ENCODE data around the gene PPP1R9A. TPM values are rescaled to one million over a fixed set of nuclear protein-coding genes. Genes with fewer than 3 reads are reported as not detected.

The PPP1R9A gene
- polyA plus RNA-seq, 1 donor (not counting 4 experiments of a cell fraction or from before 2014, with no cell fraction given) = 0.01 TPM

- Histone ChIP-seq H3K79me2 (ENCODE audit: control insufficient read depth, insufficient read depth, low read length) (no peaks in the 10 kb centered on the region), H3K4me3 (ENCODE audit: control insufficient read depth in 2 of 3, extremely low read depth in 1 of 3, insufficient read depth in 2 of 3, low read depth in 1 of 3, low read length in 3 of 3) (no peak overlapping the region), H3K4me2 (ENCODE audit: control insufficient read depth, extremely low read depth, insufficient read depth, low read depth, low read length) (no peak overlapping the region), H4K20me1 (ENCODE audit: control insufficient read depth, extremely low read depth, insufficient read depth, low read length) (no peaks in the 10 kb centered on the region), H3K27ac (ENCODE audit: control insufficient read depth, insufficient read depth, low read length) (no peak overlapping the region), H3K36me3 (ENCODE audit: control insufficient read depth in 2 of 2, extremely low read depth in 1 of 2, insufficient read depth in 2 of 2, low read length in 2 of 2) (no peaks in the 10 kb centered on the region), H3K4me1 (ENCODE audit: control insufficient read depth, extremely low read depth, insufficient read depth, low read length) (no peaks in the 10 kb centered on the region), H3K9ac (ENCODE audit: control insufficient read depth, extremely low read depth, insufficient read depth, low read length) (no peak overlapping the region), H3K9me3 (ENCODE audit: control insufficient read depth, low read depth, low read length) (no peaks in the 10 kb centered on the region), H3K27me3 (ENCODE audit: control insufficient read depth, extremely low read depth, insufficient read depth, low read length) (no peaks in the 10 kb centered on the region), H3K9me1 (ENCODE audit: control insufficient read depth, extremely low read depth, insufficient read depth, low read length) (no peaks in the 10 kb centered on the region), H2AFZ (ENCODE audit: control insufficient read depth, low read length) (no peak overlapping the region)
- TF ChIP-seq CTCF (optimal IDR thresholded peaks at IDR 0.05 in 1 of 3, IDR thresholded peaks at IDR 0.05 in 1 of 3, conservative IDR thresholded peaks at IDR 0.05 in 1 of 3; ENCODE audit: extremely low read depth in 1 of 3, insufficient read depth in 2 of 3, low read length in 3 of 3) (no peak), EZH2 (IDR thresholded peaks at IDR 0.05; ENCODE audit: low read length) (no peak)
- no peak for FAIRE-seq
- DNase-seq (ENCODE audit: low read depth, low spot score) = no peak
- dilution Hi-C loops (cut with MboI; ENCODE audit: extremely low pct_ligation_motif_present, low sequenced_read_pairs) = no loop called here
Observed at GRCh38 chr7:95340491-95340890, 433.1 kb downstream of the PPP1R9A start.

GRCh38 chr7:95342029-95342428 lies 434.6 kb downstream of the PPP1R9A start:
- no peaks in the 10 kb centered on the region for H4K20me1 ChIP-seq (ENCODE audit: control insufficient read depth, extremely low read depth, insufficient read depth, low read length)
- TF ChIP-seq EZH2 (IDR thresholded peaks at IDR 0.05; ENCODE audit: low read length) = no peak
- TF ChIP-seq CTCF (optimal IDR thresholded peaks at IDR 0.05 in 1 of 3, IDR thresholded peaks at IDR 0.05 in 1 of 3, conservative IDR thresholded peaks at IDR 0.05 in 1 of 3; ENCODE audit: extremely low read depth in 1 of 3, insufficient read depth in 2 of 3, low read length in 3 of 3) = no peak
- H2AFZ ChIP-seq (ENCODE audit: control insufficient read depth, low read length) = no peak overlapping the region
- no peak overlapping the region for H3K4me3 ChIP-seq (ENCODE audit: control insufficient read depth in 2 of 3, extremely low read depth in 1 of 3, insufficient read depth in 2 of 3, low read depth in 1 of 3, low read length in 3 of 3)
- no peak for DNase-seq (ENCODE audit: low read depth, low spot score)
- H3K36me3 ChIP-seq (ENCODE audit: control insufficient read depth in 2 of 2, extremely low read depth in 1 of 2, insufficient read depth in 2 of 2, low read length in 2 of 2) = no peaks in the 10 kb centered on the region
- H3K27ac ChIP-seq (ENCODE audit: control insufficient read depth, insufficient read depth, low read length) = no peak overlapping the region
- H3K9ac ChIP-seq (ENCODE audit: control insufficient read depth, extremely low read depth, insufficient read depth, low read length) = no peak overlapping the region
- no peak overlapping the region for H3K4me2 ChIP-seq (ENCODE audit: control insufficient read depth, extremely low read depth, insufficient read depth, low read depth, low read length)
- no peaks in the 10 kb centered on the region for H3K79me2 ChIP-seq (ENCODE audit: control insufficient read depth, insufficient read depth, low read length)
- dilution Hi-C loops (cut with MboI; ENCODE audit: extremely low pct_ligation_motif_present, low sequenced_read_pairs) = no loop called here
- H3K4me1 ChIP-seq (ENCODE audit: control insufficient read depth, extremely low read depth, insufficient read depth, low read length) = no peaks in the 10 kb centered on the region
- H3K27me3 ChIP-seq (ENCODE audit: control insufficient read depth, extremely low read depth, insufficient read depth, low read length) = no peaks in the 10 kb centered on the region
- no peaks in the 10 kb centered on the region for H3K9me1 ChIP-seq (ENCODE audit: control insufficient read depth, extremely low read depth, insufficient read depth, low read length)
- FAIRE-seq = no peak
- H3K9me3 ChIP-seq (ENCODE audit: control insufficient read depth, low read depth, low read length) = no peaks in the 10 kb centered on the region

All from keratinocyte (primary cell).